ENCODE data around the gene TUT4. TPM values are rescaled to one million over a fixed set of nuclear protein-coding genes. Genes with fewer than 3 reads are reported as not detected.

TUT4 gene
- total RNA-seq, 2 donors from 2014 or later = 44.4 to 76.1 TPM

DNA sequence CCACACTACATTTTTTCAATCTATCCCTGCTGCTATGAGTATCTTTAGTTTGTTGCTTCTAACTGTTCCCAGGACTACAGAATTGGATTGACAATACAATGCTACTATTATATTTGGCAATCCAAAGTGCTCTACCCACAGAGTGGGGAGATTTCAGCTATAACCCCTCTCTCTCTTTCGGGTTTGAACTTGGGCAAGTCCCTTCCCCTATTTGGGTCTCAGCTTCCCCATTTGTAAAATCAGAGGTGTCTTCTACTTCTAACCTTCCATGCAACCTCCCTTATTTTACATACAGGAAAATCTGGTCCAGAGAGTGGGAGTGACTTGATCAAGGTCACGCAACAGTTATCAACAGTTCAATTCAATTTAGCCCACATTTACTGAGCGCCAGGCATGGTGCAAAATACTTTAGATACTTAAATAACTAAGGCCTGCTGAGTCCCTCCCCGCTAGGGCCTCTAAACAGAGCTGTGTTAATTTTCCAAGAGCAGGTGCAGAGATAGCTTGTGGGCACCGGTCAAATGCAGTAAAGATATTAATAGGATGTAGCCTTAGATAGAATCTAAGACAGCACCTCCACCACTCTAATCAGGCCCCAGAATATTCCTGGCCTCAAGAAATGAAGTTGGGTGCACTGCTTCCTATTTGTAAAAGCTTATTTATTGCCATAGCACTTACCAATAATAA, 39.9 kb upstream of the TUT4 start:
- Histone ChIP-seq H3K4me1 (replicated peaks) (no peaks in the 10 kb centered on the region), H3K36me3 (no peaks in the 10 kb centered on the region), H3K4me3 (no peak overlapping the region), H3K9me3 (no peaks in the 10 kb centered on the region), H3K27ac (no peak overlapping the region), H3K27me3 (replicated peaks; ENCODE audit: insufficient read depth) (no peaks in the 10 kb centered on the region)
- intact Hi-C loops (cut with DNase I) = no loop called here
- WGBS = 95% methylated on average over 5 of the region's 5 CpGs
- no peak for TF ChIP-seq POLR2AphosphoS5 (IDR thresholded peaks at IDR 0.05)
- TF ChIP-seq, protein P1, sequence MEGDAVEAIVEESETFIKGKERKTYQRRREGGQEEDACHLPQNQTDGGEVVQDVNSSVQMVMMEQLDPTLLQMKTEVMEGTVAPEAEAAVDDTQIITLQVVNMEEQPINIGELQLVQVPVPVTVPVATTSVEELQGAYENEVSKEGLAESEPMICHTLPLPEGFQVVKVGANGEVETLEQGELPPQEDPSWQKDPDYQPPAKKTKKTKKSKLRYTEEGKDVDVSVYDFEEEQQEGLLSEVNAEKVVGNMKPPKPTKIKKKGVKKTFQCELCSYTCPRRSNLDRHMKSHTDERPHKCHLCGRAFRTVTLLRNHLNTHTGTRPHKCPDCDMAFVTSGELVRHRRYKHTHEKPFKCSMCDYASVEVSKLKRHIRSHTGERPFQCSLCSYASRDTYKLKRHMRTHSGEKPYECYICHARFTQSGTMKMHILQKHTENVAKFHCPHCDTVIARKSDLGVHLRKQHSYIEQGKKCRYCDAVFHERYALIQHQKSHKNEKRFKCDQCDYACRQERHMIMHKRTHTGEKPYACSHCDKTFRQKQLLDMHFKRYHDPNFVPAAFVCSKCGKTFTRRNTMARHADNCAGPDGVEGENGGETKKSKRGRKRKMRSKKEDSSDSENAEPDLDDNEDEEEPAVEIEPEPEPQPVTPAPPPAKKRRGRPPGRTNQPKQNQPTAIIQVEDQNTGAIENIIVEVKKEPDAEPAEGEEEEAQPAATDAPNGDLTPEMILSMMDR (IDR thresholded peaks at IDR 0.05) = no peak
- no peak for TF ChIP-seq POLR2A (IDR thresholded peaks at IDR 0.05)
- DNase-seq (ENCODE audit: low spot score) = no peak

GRCh38 chr1:52590266-52590665, 37.4 kb upstream of the TUT4 start:
- TF ChIP-seq, protein P1 (IDR thresholded peaks at IDR 0.05) = no peak
- TF ChIP-seq POLR2A (IDR thresholded peaks at IDR 0.05) = no peak
- TF ChIP-seq POLR2AphosphoS5 (IDR thresholded peaks at IDR 0.05) = no peak
- Histone ChIP-seq H3K27ac (no peak overlapping the region), H3K27me3 (replicated peaks; ENCODE audit: insufficient read depth) (no peaks in the 10 kb centered on the region), H3K9me3 (no peaks in the 10 kb centered on the region), H3K4me3 (no peak overlapping the region), H3K36me3 (no peaks in the 10 kb centered on the region), H3K4me1 (replicated peaks) (no peaks in the 10 kb centered on the region)
- 44% methylated on average over 6 of the region's 6 CpGs for whole genome bisulfite sequencing
- intact Hi-C loops (cut with DNase I) = no loop called here
- DNase-seq (ENCODE audit: low spot score) = no peak

DNA sequence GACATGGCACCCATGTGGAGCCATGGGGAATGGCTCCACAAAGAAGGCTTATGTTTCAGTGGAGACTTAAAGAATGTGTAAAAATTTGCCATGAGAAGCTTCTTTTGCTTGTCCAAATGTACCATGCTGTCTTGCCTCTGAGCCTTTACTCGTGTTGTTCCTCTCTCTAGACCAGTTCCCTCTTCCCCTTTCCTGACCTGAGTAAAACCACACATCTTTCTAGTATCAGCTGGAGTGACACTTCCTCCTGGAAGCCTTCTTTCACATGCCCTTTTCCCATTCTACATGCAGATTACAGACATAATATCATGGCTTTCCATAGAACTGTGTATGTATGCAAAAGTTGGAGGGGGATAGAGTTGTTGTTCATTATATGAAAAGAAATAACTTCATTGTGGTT, 35.6 kb upstream of the TUT4 start:
- Histone ChIP-seq H3K27ac (no peak overlapping the region), H3K9me3 (no peaks in the 10 kb centered on the region), H3K36me3 (no peaks in the 10 kb centered on the region), H3K4me1 (replicated peaks) (no peaks in the 10 kb centered on the region), H3K4me3 (no peak overlapping the region), H3K27me3 (replicated peaks; ENCODE audit: insufficient read depth) (no peaks in the 10 kb centered on the region)
- intact Hi-C loops (cut with DNase I) = no loop called here
- TF ChIP-seq POLR2AphosphoS5 (IDR thresholded peaks at IDR 0.05) (no peak), POLR2A (IDR thresholded peaks at IDR 0.05) (no peak)
- DNase-seq (ENCODE audit: low spot score) = no peak
- WGBS = 83% methylated on average over 1 of the region's 1 CpG

GRCh38 chr1:52588027-52588426, 35.1 kb upstream of the TUT4 start:
- TF ChIP-seq POLR2AphosphoS5 (IDR thresholded peaks at IDR 0.05) (no peak), POLR2A (IDR thresholded peaks at IDR 0.05) (no peak)
- TF ChIP-seq, protein P1 (IDR thresholded peaks at IDR 0.05) = no peak
- DNase-seq (ENCODE audit: low spot score) = no peak
- intact Hi-C loops (cut with DNase I) = no loop called here

DNA sequence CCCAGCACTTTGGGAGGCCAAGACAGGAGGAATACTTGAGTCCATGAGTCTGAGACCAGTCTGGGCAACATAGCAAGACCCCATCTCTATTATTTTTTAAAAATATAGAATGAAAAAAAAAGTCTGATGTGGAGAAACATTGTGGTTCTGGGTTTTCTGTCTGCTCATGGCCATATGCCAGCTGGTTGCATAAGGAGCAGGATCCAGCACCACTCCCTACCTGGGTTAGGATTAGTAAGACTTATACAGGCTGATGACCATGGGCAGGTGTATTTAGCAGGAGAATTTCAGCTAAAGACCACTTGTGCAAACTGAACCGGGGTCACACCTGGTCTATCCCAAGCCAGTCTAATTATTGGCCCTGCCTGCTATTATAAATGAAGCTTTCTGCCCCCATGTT, 32.6 kb upstream of the TUT4 start:
- no peak overlapping the region for H3K27ac ChIP-seq
- no peaks in the 10 kb centered on the region for H3K36me3 ChIP-seq
- no peak overlapping the region for H3K4me3 ChIP-seq
- H3K27me3 ChIP-seq (replicated peaks; ENCODE audit: insufficient read depth) = no peaks in the 10 kb centered on the region
- WGBS = 88% methylated on average over 1 of the region's 1 CpG
- H3K9me3 ChIP-seq = no peaks in the 10 kb centered on the region
- no peak for DNase-seq (ENCODE audit: low spot score)
- intact Hi-C loops (cut with DNase I) = no loop called here
- H3K4me1 ChIP-seq (replicated peaks) = no peaks in the 10 kb centered on the region
- no peak for TF ChIP-seq POLR2A (IDR thresholded peaks at IDR 0.05)
- TF ChIP-seq, protein P1 (IDR thresholded peaks at IDR 0.05) = no peak
- TF ChIP-seq POLR2AphosphoS5 (IDR thresholded peaks at IDR 0.05) = no peak

More at GRCh38 chr1:52588027-52588426, 35.1 kb upstream of the TUT4 start:
- H3K4me1 ChIP-seq (replicated peaks) = no peaks in the 10 kb centered on the region
- H3K4me3 ChIP-seq = no peak overlapping the region
- H3K36me3 ChIP-seq = no peaks in the 10 kb centered on the region
- H3K27me3 ChIP-seq (replicated peaks; ENCODE audit: insufficient read depth) = no peaks in the 10 kb centered on the region
- no peaks in the 10 kb centered on the region for H3K9me3 ChIP-seq
- no peak overlapping the region for H3K27ac ChIP-seq
